Measurements from ENCODE around the gene NKAIN4.

NKAIN4 gene

DNA sequence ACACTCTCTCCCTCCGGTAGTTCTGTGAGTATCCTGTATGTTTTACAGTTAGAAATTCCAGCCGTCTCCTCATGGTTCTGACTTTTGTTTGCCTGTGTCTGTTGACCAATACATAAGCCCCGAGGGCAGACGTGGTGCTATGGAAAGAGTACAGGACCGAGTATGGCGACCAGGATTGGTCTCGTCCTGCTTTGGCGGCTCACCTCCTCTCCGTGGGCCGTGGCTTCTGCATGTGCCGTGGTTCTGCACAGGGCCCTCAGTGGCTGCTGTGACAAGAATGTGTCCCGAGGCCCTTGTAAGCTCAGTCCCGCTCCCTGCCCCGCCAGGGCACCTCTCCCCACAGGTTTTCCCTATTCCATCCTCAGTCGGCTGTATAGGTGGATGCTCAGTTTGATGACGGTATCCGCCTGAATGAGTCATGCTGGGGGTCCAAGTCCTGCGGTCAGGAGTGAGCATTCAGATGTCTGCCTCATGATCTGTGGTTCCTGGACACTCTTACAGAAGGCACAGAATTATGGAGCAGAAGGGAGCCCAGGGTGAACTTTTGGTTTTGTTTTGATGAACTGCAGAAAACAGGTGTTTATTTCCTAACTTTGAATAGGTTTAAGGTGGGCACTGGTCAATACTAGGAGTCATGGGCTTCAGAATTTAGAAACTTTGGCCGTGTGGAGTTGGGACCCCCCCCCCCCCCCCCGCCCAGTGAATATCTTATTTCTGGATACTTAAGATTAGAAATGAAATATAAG, 19.5 kb upstream of the NKAIN4 start:
- no peak for DNase-seq

DNA sequence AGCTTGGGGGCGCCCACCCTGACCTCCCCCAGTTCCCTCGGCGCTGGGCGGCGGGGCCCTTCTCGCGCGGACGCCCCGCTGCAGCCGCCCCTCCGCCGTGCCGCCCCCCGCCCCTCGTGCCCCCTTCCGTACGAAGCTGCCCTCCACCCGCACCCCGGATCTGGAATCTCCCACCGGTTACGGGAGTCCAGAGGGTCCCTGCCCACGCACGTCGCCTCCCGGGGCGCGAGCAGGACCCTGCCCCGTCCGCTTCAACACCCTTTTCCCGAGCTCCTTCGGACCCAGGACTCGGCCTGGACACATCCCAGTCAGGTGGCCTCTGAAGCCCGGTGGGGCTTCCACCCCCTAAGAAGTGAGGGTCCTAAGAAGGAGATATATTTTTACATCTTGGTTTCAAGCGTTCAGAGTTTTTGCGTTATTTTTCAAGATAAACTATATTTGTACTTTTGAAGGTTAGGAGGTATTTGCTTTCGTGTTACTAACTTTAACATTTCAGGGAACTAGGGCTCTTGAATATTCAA, 18.9 kb upstream of the NKAIN4 start:
- DNase-seq: no peak

DNA sequence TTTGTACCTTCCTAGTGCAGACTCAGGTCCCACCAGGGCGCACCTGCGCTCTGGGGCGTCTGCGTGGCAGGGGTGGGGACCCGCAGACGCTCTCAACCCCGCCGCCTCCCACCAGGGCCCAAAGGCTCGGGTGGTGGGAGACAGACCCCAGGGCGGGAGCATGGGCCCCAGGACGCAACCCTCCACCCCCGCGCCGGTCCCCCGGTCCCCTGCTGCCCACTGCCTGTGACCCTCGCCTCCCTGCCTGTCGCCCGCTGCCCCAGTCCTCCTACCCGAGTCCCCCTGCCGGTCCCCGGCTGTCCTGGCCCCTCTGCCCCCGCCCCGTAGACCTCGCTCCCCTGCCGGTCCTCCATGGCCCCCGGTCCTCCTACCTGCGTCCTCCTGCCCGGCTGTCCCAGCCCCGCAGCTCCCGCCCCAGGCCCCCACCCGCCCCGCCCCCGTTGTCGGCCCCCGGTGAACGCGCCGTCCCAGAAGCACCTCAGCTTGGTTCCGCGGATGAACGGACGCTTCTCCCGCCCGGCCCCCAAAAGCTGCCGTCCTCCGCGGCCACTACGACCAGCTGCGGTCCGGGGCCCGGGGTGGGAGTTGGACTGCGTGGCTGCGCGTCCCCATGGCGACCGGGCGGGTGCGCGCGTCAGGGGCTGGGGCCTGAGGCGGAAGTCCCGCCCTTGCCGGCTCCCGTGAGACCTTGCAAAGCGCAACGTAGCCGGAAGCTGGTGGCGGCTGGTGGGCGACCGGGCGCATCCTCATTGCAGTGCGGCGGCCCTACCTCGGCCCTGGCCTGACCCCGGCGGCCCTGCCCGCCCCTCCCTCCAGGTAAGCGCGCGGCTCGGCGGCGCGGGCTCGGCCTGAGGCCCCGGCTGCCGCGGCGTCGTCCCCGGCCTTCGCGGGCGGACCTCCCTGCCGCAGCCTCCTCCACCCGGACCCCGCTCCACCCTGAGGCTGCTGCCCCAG, 18.1 kb upstream of the NKAIN4 start, which contains the start of gene ARFGAP1:
TSS of gene ARFGAP1 (plus strand) at position 709 of the 954 bp plus-strand sequence. CDS start 2,768 bp downstream, outside the sequence.
- peak; percentile 39 for DNase-seq

DNA sequence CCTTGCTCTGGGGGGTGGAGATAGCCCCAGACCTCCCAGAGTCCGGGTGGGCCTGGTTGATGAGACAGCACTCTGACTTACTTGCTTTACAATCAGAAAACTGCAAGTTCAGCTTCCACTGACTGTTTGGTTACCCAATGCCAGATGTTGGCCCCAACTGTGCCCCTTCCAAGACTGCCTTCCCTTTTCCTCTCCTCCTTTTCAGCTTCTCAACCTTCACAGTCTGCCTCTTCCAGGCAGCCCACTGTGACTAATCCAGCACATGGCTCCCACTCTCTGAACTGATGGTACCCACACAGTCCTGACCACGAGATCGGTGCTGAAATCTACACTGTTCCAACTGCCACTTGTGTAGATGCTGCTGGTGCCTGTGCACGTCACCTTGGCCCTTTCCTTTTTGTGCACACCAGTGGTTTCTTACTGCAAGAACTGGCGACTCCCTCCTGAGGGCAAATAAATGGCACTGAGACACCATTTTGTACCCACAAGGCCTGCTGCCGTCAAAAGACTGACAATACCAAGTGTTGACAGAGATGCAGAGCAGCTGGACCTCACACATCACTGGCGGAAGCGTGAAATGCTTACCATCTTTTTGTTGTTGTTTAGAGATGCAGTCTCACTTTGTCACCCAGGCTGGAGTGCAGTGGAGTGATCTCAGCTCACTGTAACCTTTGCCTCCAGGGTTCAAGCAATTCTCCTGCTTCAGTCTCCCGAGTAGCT, 16.5 kb upstream of the NKAIN4 start:
- DNase-seq: no peak

DNA sequence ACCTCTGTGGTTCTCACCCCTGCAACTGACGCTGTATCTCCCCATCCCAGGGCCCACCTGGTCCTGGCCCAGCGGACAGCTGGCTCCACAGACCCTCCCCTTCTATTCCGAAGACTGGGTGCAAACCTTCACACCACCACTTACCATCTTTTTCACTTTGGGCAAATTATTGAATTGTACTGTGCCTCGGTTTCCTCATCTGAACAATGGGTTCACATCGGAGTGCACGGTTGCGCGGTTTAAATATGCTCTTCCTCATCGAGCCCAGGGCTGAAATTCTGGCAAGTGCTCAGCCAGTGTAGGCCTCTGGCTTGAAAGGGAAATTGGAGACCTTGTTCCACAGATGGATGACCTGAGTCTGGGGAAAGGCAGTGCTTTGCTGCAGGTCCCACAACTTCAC, 15.5 kb upstream of the NKAIN4 start:
- DNase-seq: no peak

DNA sequence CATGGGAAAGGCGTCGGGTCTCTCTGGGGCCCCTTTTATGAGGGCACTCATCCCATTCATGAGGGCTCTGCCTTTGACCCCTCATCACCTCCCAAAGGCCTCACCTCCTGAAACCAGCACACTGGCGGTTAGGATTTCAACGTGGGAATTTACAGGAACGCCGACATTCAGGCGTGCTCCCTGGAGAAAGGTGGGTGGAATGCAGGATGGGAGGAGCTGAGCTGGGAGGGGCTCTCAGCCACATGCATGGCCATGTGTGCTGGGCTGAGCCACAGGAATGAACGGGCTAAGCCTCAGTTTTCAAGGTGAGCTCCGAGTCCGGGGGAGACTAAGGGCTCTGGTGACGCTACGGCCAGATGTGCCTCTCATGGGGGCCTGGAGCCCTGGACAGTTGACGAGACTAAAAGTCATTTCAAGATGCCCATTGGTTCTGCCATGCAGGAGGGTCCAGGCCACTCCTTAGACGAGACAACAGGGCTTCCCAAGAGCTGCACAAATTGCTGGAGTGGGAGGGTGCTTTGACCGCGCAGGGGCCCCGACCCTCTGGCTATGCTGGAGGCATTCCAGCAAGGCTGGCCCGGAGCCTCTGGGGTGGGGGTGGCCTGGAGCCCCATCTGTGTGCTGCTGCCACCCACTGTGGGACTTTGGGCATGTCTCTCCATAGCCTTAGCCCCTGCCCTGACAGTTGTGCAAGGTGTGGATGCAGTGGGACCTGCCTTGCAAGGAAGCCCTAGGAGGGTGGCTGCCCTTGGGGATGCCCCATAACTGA, 14.6 kb upstream of the NKAIN4 start:
- DNase-seq: no peak

DNA sequence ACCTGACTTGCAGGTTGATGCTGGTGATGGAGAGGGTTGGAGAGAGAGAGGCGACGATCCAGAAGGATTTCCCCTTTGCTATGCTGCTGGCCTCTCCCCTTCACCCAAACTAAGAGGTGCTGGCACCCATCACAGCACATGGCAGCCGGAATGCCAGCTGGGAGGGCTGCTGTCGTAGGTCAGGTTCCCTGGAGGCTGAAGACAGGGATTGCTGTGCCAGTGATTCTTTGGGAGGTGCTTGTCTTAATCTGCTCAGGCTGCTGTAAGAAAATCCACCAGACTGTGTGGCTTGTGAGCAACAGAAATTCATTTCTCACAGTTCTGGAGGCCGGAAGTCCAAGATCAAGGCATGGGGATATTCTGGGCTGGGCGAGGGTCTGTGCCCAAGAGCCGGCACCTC, 14.0 kb upstream of the NKAIN4 start:
- DNase-seq: no peak

DNA sequence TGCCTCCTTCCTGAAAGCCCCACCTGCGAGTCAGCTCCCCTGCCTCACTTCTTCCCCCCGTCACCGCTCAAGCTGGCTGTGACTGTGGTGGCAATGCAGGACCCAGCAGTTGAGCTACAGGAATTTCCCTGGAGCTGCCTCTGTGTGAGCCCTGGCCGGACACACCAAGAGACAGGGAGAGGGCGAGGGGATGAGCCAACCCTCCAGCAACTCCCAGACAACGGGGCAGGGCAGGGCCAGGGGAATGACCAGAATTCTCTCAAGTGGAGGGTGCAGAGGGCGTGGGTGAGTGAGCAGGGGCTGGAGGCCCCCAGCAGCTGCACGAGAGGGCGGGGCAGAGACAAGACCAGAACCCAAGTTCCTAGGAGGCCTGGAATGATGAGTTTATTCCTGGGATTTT, 13.4 kb upstream of the NKAIN4 start:
- no peak for DNase-seq

DNA sequence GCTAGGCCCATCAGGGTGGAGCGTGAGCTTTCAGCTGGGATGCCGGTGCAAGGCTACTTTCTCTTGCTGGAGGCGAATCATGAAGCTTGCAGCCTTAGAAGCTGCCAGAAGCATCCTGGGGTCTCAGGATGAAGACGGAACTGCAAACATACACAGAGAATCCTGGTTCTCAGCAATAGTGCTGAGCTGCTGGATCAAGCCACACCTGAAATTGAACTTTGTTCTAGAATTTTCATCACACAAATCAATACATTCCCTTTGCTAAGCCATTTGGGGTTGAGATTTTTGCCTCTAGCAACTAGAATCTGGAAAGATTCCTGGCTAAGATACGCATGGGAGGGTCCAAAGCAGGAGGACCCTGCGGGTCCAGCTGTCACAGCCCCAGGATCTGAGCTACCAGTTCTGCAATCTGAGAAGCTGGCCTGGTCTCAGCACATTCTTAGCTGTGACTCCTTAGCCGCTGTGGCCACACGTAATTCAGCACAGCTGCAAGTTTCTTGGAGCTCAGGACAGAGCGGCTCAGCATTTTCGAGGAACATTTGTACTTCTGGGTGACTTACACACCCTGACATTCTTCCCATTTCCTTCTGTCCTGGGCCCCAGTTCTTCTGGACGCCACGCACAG, 11.7 kb upstream of the NKAIN4 start:
- DNase-seq: no peak

DNA sequence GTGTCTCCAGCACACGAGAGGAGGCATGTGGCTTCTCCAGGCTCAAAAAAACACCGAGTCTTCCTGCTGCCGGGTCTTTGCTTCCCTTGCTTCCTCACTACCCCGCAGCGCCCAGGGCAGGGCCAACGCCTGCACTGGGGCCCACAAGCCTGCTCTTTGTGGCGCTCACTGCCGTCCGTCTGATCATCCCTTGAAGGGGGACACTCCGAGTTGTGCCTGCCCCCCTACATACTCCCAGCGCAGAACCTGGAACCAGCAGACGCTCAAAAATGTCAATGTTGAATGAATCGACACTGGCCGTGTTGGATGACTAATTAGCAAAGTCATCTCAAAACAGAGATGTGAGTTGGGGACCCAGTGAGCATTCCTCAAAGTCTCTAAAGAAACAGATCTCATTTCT, 10.3 kb upstream of the NKAIN4 start:
- no peak for DNase-seq

DNA sequence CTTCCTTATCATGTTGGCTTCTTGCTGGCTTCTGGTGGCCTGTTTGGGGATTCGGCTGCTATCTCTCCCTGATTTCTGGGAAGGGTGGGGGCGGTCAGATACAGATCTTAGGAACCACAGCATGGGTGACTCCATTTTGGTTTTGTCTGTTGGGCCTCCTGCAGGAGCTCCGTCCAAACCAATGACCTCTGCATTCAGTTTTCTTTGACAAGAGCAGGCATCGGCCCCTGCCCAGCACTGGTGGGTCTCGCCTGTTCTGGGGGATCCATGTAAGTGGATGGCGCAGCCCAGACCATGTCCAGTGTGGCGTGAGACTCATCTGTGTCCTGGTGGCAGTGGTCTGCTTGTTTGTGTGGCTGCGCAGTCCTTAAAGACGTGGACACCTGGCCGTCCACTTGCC, 9.7 kb upstream of the NKAIN4 start:
- DNase-seq: no peak

DNA sequence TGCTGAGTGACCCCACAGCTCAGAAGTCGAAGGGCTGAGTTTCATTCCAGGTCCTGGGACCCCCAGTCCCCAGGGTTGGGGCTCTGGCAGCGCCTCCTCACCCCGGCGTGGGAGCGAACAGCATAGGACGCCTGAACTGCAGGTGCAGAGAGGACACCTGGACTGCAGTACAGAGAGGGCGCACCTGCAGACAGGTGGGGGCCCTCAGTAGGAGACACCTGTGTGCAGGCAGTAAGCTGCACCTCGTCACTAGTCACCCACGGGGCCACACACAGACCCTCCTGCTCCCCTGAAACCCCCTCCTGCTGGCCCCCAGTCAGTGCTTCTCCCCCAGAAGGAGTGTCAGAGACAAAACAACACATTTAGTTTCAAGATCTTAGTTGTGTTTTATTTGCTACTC, 8.6 kb upstream of the NKAIN4 start:
- no peak for DNase-seq

DNA sequence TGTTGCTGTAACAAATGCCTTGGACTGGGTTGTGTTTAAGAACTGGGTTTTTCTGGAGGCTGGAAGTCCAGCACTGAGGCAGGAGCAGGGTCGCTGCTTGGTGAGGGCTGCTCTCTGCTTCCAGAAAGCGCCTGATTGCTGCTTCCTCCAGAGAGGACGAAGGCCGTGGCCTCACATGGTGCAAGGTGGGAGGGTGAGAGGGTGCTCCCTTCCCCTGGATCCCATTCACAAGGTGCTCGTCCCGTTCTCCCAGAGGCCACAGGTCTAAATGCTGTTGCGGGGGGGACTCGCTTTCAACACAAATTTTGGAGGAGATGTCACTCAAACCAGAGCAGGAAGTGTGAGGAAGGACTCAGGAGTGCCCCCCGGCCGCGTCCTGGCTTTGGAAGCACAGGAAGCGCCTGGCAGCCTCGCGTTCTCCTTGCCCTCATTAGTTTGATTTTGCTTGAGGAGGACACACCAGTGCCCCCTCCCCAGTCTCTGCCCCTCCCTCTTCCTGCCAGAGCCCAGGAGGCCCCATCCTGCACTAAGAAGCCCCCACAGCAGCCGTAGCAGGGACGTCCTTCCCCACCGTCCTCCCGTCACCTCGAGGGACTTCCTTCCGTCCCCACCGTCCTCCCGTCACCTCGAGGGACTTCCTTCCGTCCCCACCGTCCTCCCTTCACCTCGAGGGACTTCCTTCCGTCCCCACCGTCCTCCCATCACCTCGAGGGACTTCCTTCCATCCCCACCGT, 7.7 kb upstream of the NKAIN4 start:
- no peak for DNase-seq

DNA sequence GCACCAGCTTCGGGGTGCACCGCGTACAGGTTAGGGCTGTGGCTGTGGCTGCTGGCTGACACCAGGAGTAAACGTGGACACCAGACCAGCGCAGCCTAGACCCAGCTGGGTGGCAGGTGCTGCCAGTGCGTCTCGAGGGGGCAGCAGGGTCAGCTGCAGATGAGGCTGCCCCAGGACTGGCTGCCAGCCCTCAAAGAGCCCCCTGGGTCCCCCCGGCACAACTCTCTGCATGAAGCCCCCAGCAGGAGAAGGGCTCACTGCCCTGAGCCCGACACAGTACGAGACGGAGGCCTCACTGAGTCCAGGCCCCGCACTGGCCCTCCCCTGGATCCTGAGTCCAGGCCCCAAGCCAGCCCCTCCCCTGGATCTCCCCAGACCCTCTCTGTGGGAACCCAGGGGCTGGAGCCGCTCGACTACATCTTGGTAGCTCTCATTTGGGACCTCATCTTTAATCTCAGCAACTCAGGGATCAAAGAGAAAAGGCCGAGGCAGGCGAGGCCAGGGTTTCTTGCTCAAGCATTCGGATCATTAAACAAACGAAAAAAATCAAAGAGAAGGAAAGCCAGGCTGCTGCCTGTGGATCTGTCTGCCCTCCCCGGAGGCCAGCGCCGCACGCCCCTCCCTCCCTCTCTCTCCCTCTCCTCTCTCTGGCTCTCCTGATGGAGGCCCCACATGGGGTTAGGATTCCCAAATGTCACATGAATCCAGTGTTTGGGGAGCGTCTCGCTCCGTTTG, 7.0 kb upstream of the NKAIN4 start:
- DNase-seq: no peak

DNA sequence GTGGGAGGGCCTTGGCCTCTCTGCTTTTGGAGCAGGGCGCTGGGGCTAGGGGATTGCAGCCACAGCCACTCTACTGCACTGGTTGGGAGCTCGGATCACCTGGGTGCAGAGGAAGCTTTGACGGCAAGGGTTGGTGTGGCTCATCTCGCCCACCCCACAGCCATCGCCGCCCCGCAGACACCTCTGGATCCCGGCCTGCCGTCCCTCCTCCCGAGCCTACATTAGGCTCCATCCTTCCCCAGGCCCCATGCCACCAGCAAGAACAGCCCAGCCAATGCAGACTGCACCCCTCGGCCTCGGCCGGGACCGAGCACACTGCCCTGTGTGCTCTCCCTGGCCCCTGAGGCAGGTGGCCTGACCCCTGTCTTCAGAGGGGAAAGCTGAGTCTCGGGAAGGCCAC, 6.3 kb upstream of the NKAIN4 start:
- no peak for DNase-seq

DNA sequence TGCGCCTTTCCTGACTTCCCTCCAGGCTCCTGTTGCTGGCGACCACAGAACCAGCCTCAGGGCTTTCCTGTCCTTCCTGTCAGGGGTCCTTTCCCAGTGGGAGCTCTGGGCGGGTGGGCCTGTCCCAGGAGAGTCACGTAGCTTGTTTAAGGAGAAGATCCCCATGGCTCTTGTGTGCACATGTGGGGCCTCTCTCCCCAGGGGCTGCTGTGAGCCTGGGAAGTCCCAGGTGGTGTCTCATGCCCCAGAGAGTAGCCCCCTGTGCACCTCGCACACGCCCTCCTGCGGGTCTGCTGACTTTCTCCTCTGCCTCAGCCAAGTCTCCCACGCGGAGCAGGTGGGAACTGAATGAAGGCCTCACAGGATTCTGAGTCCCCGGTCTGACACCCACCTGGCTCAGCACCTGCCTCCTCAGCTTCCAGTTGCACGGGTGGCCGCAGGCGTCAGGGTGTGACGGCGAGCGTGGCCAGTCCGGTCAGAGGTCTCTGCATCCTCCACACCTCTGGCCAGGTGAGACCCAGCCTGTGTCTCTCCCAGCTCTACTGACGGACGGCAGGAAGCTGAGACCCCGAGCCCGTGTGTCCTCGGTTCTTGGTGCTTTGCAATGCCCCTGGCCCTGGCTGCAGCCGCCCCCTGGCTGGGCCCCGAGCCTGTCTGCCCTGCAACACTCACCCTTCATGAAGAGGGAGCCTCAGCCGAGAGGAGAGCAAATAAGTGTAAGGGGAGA, 5.6 kb upstream of the NKAIN4 start:
- DNase-seq: no peak

DNA sequence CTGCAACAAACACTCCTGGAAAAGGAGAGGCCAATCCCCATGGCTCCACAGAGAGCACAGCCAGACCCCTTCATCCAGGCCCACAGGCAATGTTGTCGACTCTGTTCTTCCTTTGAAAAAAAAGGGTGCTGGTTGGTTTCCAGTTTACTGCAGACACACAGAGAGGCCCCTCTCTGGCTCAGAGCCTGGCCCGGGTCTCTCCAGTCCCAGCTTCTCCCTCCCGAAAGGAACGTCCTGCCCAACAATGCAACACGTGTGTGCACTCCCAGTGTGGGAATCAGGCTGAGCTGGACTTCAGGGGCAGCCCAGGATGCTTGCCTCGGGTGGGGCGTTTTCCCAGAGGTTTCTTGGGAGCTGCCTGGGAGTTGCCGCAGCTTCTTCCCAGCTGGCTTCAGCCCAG, 4.5 kb upstream of the NKAIN4 start:
- no peak for DNase-seq

DNA sequence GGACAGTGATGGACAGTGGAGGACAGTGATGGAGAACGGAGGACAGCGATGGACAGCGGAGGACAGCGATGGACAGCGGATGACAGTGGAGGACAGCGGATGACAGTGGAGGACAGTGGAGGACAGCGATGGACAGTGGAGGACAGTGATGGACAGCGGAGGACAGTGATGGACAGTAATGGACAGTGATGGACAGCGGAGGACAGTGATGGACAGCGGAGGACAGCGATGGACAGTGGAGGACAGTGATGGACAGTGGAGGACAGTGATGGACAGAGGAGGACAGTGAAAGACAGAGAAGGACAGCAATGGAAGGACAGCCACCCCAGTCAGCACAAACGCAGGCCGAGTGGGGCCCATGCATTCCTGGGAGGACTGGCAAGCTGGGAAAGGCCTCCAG, 3.4 kb upstream of the NKAIN4 start:
- no peak for DNase-seq

DNA sequence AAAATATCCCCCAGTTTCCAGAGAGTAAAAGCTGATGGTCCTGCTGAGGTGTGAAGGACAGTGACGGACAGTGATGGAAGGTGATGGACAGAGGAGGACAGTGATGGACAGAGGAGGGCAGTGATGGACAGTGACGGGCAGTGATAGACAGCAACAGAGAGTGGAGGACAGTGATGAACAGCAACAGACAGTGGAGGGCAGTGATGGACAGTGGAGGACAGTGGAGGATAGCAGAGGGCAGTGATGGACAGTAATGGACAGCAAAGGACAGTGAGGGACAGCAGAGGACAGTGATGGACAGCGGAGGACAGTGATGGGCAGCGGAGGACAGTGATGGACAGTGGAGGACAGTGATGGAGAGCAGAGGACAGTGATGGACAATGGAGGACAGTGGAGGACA, 2.7 kb upstream of the NKAIN4 start:
- DNase-seq: no peak

Measured in NCI-H1417 treated with DMSO at 0.1 percent for 48 hours (cell line).